ENCODE measurements around the gene LGR6. TPM values are rescaled to one million over a fixed set of nuclear protein-coding genes. Genes with fewer than 3 reads are reported as not detected.

LGR6 gene
- total RNA-seq, 4 donors from 2014 or later, result under 0.01 to 1.2 (median 0.78) TPM; not detected in 1

DNA sequence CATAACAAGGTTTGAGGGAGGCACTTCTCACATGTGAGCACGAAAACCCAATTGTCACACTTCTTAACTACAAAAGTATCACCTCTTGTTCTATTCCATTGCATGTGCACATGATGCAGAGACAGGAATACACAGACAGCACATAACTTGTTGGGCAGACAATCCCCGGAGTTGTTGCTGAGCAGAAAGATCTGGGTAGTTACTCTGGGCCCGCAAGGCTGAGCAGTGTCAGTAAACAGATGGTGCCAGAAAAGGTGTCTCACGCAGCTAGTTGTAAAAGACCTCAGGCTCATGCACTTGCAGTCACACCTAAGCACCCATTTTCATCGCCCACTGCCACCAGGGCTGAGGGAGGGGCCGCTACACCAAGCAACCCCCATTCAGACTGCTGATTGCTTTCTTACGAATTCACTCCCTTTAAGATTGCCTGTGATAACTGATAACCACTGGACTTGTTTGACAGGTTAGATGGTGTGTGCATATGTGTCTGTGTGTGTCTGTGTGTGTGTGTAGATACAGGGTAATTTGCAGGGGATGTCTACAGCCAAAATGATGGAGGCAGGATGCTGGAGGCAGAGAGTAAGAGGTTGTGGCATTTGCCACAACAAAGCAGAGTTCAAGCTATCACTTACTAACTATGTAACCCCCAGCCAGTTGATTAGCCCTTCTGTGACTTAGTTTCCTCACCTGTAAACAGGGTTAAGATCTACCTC, 4.2 kb downstream of the LGR6 start:
- WGBS, result 87% methylated on average over 7 of the region's 7 CpGs
- H3K27ac ChIP-seq (replicated peaks in 1 of 4), result no peak overlapping the region
- intact Hi-C loops (cut with DNase I), result no loop called here

DNA sequence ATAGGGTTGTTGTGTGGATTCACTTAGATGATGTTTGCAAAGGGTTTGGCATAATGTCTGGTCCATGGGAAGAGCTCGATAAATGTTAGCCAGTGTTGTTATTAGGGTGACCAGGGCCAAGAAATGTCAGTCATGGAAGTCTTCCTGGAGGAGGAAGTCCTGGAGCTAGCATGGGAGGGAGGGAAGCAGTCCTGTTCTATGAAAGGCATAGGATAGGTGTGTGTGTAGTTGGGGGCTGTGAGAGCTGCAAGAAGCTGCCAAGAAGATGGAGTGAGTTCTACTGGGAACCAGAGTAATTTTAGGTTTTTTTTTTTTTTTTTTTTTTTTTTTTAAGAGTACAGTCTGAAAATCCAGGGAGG, 4.7 kb downstream of the LGR6 start:
- no peak for TF ChIP-seq CTCF (IDR thresholded peaks at IDR 0.05)
- no peak for TF ChIP-seq POLR2A (IDR thresholded peaks at IDR 0.05; ENCODE audit: low read depth)
- TF ChIP-seq POLR2AphosphoS5 (IDR thresholded peaks at IDR 0.05), result no peak
- no peak for TF ChIP-seq EP300 (IDR thresholded peaks at IDR 0.05)
- WGBS, result 57% methylated on average over 1 of the region's 1 CpG
- Histone ChIP-seq H3K9me3 (no peaks in the 10 kb centered on the region), H3K36me3 (no peaks in the 10 kb centered on the region), H3K4me3 (no peak overlapping the region), H3K27ac (replicated peaks in 1 of 4) (no peak overlapping the region), H3K27me3 (peaks cover 0 to 41% (median 14%) of the 10 kb centered on the region in 4 donors), H3K4me1 (peaks cover 8 to 23% (median 22%) of the 10 kb centered on the region in 4 donors)
- intact Hi-C loops (cut with DNase I), result no loop called here
- no peak for DNase-seq (ENCODE audit: extremely low spot score)

More for the DNA sequence above, 4.2 kb downstream of the LGR6 start:
- H3K4me1 ChIP-seq, result peaks cover 13 to 29% (median 26%) of the 10 kb centered on the region in 4 donors
- H3K9me3 ChIP-seq, result no peaks in the 10 kb centered on the region
- DNase-seq (ENCODE audit: extremely low spot score), result no peak
- peaks cover 0 to 47% (median 19%) of the 10 kb centered on the region in 4 donors for H3K27me3 ChIP-seq
- no peaks in the 10 kb centered on the region for H3K36me3 ChIP-seq
- no peak for TF ChIP-seq CTCF (IDR thresholded peaks at IDR 0.05)
- no peak for TF ChIP-seq POLR2A (IDR thresholded peaks at IDR 0.05; ENCODE audit: low read depth)
- no peak for TF ChIP-seq EP300 (IDR thresholded peaks at IDR 0.05)
- no peak overlapping the region for H3K4me3 ChIP-seq

DNA sequence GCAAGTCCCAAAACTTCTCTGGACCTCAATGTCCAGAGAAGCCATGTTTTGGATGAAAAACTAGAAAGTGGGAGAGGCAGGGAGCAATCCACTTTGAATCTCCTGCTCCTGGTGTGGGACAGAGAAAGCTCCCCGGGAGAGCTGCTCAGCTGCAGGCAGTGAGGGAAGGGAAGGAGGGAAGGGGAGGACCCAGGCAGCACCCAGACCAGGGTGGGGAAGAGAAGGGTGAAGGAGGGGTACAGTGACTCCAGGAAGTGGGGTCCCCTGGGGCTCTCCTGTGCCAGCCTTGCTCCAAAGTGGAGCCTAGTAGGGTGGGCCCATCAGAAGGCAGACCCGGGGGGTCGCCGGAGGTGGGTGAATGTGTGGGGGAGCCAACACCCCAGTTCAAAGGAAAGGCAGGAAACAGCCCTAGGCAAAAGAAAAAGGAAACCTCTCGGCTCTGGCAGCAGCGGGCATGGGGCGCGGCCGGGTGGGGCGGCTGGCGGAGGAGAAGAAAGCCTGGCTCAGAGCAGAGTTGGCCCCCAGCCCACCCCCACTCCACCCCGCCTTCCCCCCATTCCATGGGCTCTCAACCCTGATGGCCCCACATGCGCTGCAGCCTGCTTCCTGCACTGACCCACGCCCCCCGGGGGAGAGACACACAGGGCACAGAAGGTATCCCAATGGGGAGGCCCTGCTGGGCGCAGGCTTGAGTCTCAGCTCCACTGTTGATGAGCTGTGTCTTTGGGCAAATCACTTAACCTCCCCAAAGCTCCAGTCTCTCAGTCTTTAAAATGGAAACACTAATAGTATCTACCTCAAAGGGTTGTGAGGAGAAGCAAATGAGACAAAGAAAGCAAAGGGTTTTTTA, 5.7 kb downstream of the LGR6 start:
- WGBS, result 64% methylated on average over 11 of the region's 16 CpGs
- Histone ChIP-seq H3K27ac (replicated peaks in 1 of 4) (no peak overlapping the region), H3K9me3 (no peaks in the 10 kb centered on the region), H3K4me3 (no peak overlapping the region), H3K4me1 (peaks cover 0 to 18% (median 14%) of the 10 kb centered on the region in 4 donors), H3K36me3 (no peaks in the 10 kb centered on the region), H3K27me3 (peaks cover 0 to 32% (median 6%) of the 10 kb centered on the region in 4 donors)
- no peak for DNase-seq (ENCODE audit: extremely low spot score)
- intact Hi-C loops (cut with DNase I), result no loop called here
- TF ChIP-seq POLR2AphosphoS5 (IDR thresholded peaks at IDR 0.05), result no peak
- no peak for TF ChIP-seq POLR2A (IDR thresholded peaks at IDR 0.05; ENCODE audit: low read depth)
- no peak for TF ChIP-seq EP300 (IDR thresholded peaks at IDR 0.05)
- TF ChIP-seq CTCF (IDR thresholded peaks at IDR 0.05), result no peak

GRCh38 chr1:202200112-202200548, 6.5 kb downstream of the LGR6 start:
- Histone ChIP-seq H3K36me3 (no peaks in the 10 kb centered on the region), H3K9me3 (no peaks in the 10 kb centered on the region), H3K27ac (replicated peaks in 1 of 4) (no peak overlapping the region), H3K4me1 (peaks cover 0 to 18% (median 14%) of the 10 kb centered on the region in 4 donors), H3K4me3 (no peak overlapping the region), H3K27me3 (peaks cover 0 to 23% (median 0%) of the 10 kb centered on the region in 4 donors)
- 80% methylated on average over 4 of the region's 4 CpGs for WGBS
- intact Hi-C loops (cut with DNase I), result no loop called here
- DNase-seq (ENCODE audit: extremely low spot score), result no peak
- no peak for TF ChIP-seq EP300 (IDR thresholded peaks at IDR 0.05)
- TF ChIP-seq POLR2AphosphoS5 (IDR thresholded peaks at IDR 0.05), result no peak
- TF ChIP-seq CTCF (IDR thresholded peaks at IDR 0.05), result no peak
- TF ChIP-seq POLR2A (IDR thresholded peaks at IDR 0.05; ENCODE audit: low read depth), result no peak

Data from esophagus muscularis mucosa (tissue), 4 donors.